ENCODE results near the gene NEMP2. TPM values are rescaled to one million over a fixed set of nuclear protein-coding genes. Genes with fewer than 3 reads are reported as not detected.

The NEMP2 gene
- total RNA-seq, 1 experiment from 2014 or later: 11.1 TPM

GRCh38 chr2:190455358-190456095 lies 79.0 kb downstream of the NEMP2 start:
- Histone ChIP-seq H3K9me2 (replicated peaks; ENCODE audit: insufficient read depth, low read length) (no peaks in the 10 kb centered on the region), H3K4me1 (ENCODE audit: low read length) (peaks cover 21% of the 10 kb centered on the region), H3K27me3 (ENCODE audit: low read length) (no peaks in the 10 kb centered on the region), H3K4me2 (ENCODE audit: low read depth, low read length, poor library complexity, severe bottlenecking) (no peak overlapping the region), H3K4me3 (ENCODE audit: low read length) (no peak overlapping the region), H3K9me3 (ENCODE audit: low read length) (no peaks in the 10 kb centered on the region), H3K27ac (ENCODE audit: low read length) (peak overlapping the region; percentile 57), H3K9ac (ENCODE audit: low read length) (no peak overlapping the region), H2AFZ (ENCODE audit: low read length) (no peak overlapping the region), H3K36me3 (ENCODE audit: insufficient read depth, low read length) (peaks cover 16% of the 10 kb centered on the region), H4K20me1 (ENCODE audit: insufficient read depth, low read depth, low read length) (no peaks in the 10 kb centered on the region), H3K79me2 (ENCODE audit: low read length) (peaks cover 92% of the 10 kb centered on the region)
- DNase-seq: no peak

GRCh38 chr2:190454795-190455194 lies 79.7 kb downstream of the NEMP2 start:
- Histone ChIP-seq H3K4me1 (ENCODE audit: low read length) (peaks cover 14% of the 10 kb centered on the region), H3K79me2 (ENCODE audit: low read length) (peaks cover 90% of the 10 kb centered on the region), H3K9me3 (ENCODE audit: low read length) (no peaks in the 10 kb centered on the region), H2AFZ (ENCODE audit: low read length) (no peak overlapping the region), H4K20me1 (ENCODE audit: insufficient read depth, low read depth, low read length) (no peaks in the 10 kb centered on the region), H3K36me3 (ENCODE audit: insufficient read depth, low read length) (peaks cover 16% of the 10 kb centered on the region), H3K9me2 (replicated peaks; ENCODE audit: insufficient read depth, low read length) (no peaks in the 10 kb centered on the region), H3K4me3 (ENCODE audit: low read length) (no peak overlapping the region), H3K9ac (ENCODE audit: low read length) (no peak overlapping the region), H3K27me3 (ENCODE audit: low read length) (no peaks in the 10 kb centered on the region), H3K27ac (ENCODE audit: low read length) (peak overlapping the region; percentile 57), H3K4me2 (ENCODE audit: low read depth, low read length, poor library complexity, severe bottlenecking) (no peak overlapping the region)
- no peak for DNase-seq

Small RNA genes lying within 50 kb of the gene (small RNA-seq; reads per million reads assigned to genes)
- gene RN7SKP179: not detected

Other genes starting within 250 kb of the NEMP2 start
- gene HIBCH, start 214.9 kb downstream of the NEMP2 start, total RNA-seq (2014; rRNA removed; shearing (Covaris generic); ENCODE audit: low replicate concordance): 23.3 and 33.5 TPM in 2 replicates
- 0.89 and 2.8 TPM in 2 replicates for gene INPP1, start 191.1 kb downstream of the NEMP2 start, total RNA-seq (2014; rRNA removed; shearing (Covaris generic); ENCODE audit: low replicate concordance)
- 65.5 and 65.9 TPM in 2 replicates for gene MFSD6, start 126.4 kb downstream of the NEMP2 start, total RNA-seq (2014; rRNA removed; shearing (Covaris generic); ENCODE audit: low replicate concordance)
- gene NAB1, start 114.4 kb upstream of the NEMP2 start, total RNA-seq (2014; rRNA removed; shearing (Covaris generic); ENCODE audit: low replicate concordance): 15.7 and 19.6 TPM in 2 replicates